H1 (cell line): ENCODE measurements around the gene FMO4. TPM values are rescaled to one million over a fixed set of nuclear protein-coding genes. Genes with fewer than 3 reads are reported as not detected.

Source experiments
- TEAD4 ChIP-seq: IDR thresholded peaks from 2 replicates; pipeline ENCODE4 v1.6.1; 2012; ENCODE audit warnings: low read depth, low read length, inconsistent platforms, mixed read lengths
- polyA plus RNA-seq, 7 experiments: library from polyadenylated mRNA; depleted of rRNA in 3 of 7; stranded (reverse) in 5 of 7; unstranded in 2 of 7; fragments of >200 nt in 5 of 7; fragments of 200-250 nt in 2 of 7; gene quantifications; 1 replicate in 5 of 7; 2 replicates in 1 of 7; 4 replicates in 1 of 7; pipeline versions ENCODE4 v1.2.1 to v1.2.3, GENCODE V29; 2011 to 2013; ENCODE audit warnings: missing spikeins in 2 of 7, mixed read lengths in 2 of 7
- total RNA-seq: library from RNA; stranded (reverse); fragmentation: NEBNext Ultra II Directional; extraction: Animal tissue kit (Norgen Biotek cat#: 25700); gene quantifications from 2 replicates; pipeline ENCODE4 v1.2.1, GENCODE V29; 2021
- TF ChIP-seq, protein P1 (sequence below): fragments of 300-600 bp; sonication (generic); IDR thresholded peaks from 2 replicates; pipeline ENCODE4 v1.7.1; 2012; ENCODE audit warnings: low read length, moderate library complexity, mild to moderate bottlenecking, inconsistent platforms; ENCODE audit not compliant: insufficient replicate concordance
- TF ChIP-seq, protein P2 (sequence below): IDR thresholded peaks from 2 replicates; pipeline ENCODE4 v1.6.1; 2012; ENCODE audit warnings: low read length, inconsistent platforms

FMO4 gene
- total and polyA plus RNA-seq, 2 of the 8 experiments (the other 6 are each of a cell fraction or from before 2014, with no cell fraction given), result 1.5 to 2.3 TPM

DNA sequence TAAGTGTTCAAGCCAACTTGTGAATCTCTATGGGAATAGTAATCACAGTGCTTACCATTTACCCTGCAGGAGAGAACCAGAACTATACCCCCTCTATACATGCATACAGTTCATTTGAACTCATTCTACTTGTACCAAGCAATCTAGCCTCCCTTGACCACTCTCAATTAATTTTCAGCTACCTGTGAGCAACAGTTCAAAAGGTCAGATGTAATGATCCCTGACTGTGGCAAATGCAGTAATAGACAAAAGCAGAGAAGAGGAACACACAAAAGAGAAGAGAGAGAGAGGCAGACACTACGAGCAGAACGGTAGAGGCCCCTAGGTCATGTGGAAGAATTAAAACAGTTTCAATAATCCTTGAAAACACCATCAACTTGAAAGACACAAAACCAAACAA is 52.8 kb downstream of the FMO4 start (continued):
- TF ChIP-seq, protein P1, sequence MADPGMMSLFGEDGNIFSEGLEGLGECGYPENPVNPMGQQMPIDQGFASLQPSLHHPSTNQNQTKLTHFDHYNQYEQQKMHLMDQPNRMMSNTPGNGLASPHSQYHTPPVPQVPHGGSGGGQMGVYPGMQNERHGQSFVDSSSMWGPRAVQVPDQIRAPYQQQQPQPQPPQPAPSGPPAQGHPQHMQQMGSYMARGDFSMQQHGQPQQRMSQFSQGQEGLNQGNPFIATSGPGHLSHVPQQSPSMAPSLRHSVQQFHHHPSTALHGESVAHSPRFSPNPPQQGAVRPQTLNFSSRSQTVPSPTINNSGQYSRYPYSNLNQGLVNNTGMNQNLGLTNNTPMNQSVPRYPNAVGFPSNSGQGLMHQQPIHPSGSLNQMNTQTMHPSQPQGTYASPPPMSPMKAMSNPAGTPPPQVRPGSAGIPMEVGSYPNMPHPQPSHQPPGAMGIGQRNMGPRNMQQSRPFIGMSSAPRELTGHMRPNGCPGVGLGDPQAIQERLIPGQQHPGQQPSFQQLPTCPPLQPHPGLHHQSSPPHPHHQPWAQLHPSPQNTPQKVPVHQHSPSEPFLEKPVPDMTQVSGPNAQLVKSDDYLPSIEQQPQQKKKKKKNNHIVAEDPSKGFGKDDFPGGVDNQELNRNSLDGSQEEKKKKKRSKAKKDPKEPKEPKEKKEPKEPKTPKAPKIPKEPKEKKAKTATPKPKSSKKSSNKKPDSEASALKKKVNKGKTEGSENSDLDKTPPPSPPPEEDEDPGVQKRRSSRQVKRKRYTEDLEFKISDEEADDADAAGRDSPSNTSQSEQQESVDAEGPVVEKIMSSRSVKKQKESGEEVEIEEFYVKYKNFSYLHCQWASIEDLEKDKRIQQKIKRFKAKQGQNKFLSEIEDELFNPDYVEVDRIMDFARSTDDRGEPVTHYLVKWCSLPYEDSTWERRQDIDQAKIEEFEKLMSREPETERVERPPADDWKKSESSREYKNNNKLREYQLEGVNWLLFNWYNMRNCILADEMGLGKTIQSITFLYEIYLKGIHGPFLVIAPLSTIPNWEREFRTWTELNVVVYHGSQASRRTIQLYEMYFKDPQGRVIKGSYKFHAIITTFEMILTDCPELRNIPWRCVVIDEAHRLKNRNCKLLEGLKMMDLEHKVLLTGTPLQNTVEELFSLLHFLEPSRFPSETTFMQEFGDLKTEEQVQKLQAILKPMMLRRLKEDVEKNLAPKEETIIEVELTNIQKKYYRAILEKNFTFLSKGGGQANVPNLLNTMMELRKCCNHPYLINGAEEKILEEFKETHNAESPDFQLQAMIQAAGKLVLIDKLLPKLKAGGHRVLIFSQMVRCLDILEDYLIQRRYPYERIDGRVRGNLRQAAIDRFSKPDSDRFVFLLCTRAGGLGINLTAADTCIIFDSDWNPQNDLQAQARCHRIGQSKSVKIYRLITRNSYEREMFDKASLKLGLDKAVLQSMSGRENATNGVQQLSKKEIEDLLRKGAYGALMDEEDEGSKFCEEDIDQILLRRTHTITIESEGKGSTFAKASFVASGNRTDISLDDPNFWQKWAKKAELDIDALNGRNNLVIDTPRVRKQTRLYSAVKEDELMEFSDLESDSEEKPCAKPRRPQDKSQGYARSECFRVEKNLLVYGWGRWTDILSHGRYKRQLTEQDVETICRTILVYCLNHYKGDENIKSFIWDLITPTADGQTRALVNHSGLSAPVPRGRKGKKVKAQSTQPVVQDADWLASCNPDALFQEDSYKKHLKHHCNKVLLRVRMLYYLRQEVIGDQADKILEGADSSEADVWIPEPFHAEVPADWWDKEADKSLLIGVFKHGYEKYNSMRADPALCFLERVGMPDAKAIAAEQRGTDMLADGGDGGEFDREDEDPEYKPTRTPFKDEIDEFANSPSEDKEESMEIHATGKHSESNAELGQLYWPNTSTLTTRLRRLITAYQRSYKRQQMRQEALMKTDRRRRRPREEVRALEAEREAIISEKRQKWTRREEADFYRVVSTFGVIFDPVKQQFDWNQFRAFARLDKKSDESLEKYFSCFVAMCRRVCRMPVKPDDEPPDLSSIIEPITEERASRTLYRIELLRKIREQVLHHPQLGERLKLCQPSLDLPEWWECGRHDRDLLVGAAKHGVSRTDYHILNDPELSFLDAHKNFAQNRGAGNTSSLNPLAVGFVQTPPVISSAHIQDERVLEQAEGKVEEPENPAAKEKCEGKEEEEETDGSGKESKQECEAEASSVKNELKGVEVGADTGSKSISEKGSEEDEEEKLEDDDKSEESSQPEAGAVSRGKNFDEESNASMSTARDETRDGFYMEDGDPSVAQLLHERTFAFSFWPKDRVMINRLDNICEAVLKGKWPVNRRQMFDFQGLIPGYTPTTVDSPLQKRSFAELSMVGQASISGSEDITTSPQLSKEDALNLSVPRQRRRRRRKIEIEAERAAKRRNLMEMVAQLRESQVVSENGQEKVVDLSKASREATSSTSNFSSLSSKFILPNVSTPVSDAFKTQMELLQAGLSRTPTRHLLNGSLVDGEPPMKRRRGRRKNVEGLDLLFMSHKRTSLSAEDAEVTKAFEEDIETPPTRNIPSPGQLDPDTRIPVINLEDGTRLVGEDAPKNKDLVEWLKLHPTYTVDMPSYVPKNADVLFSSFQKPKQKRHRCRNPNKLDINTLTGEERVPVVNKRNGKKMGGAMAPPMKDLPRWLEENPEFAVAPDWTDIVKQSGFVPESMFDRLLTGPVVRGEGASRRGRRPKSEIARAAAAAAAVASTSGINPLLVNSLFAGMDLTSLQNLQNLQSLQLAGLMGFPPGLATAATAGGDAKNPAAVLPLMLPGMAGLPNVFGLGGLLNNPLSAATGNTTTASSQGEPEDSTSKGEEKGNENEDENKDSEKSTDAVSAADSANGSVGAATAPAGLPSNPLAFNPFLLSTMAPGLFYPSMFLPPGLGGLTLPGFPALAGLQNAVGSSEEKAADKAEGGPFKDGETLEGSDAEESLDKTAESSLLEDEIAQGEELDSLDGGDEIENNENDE, result no peak
- TF ChIP-seq, protein P2, sequence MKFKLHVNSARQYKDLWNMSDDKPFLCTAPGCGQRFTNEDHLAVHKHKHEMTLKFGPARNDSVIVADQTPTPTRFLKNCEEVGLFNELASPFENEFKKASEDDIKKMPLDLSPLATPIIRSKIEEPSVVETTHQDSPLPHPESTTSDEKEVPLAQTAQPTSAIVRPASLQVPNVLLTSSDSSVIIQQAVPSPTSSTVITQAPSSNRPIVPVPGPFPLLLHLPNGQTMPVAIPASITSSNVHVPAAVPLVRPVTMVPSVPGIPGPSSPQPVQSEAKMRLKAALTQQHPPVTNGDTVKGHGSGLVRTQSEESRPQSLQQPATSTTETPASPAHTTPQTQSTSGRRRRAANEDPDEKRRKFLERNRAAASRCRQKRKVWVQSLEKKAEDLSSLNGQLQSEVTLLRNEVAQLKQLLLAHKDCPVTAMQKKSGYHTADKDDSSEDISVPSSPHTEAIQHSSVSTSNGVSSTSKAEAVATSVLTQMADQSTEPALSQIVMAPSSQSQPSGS, result no peak
- TF ChIP-seq TEAD4, result no peak
- TF ChIP-seq, all 59 proteins: peak for 0
